Vagina (tissue), 2 donors: Measurements from ENCODE around the gene RTRAF.

Experiments
- CTCF ChIP-seq, 3 experiments: fragments of 450-650 bp in 2 of 3; fragments of 200-600 bp in 1 of 3; sonication (generic) in 1 of 3; IDR thresholded peaks; one replicate each; pipeline ENCODE4 v1.5.1; 2017 to 2019; ENCODE audit warnings: antibody characterized with exemption in 3 of 3, mild to moderate bottlenecking in 2 of 3, moderate library complexity in 2 of 3
- POLR2A ChIP-seq, 2 donors: fragments of 450-650 bp; IDR thresholded peaks; one replicate each; pipeline ENCODE4 v1.6.1; 2017; ENCODE audit warnings: antibody characterized with exemption in 2 of 2, mild to moderate bottlenecking in 2 of 2, moderate library complexity in 2 of 2

- TF ChIP-seq POLR2A (IDR thresholded peaks at IDR 0.05), result no peak
- no peak for TF ChIP-seq CTCF (IDR thresholded peaks at IDR 0.05)
Observed at GRCh38 chr14:52033101-52033642, 43.8 kb downstream of the RTRAF start.
